Effector memory CD4-positive, alpha-beta T cell (primary cell): ENCODE results near the gene TFPI.

Experiments
- DNase-seq, 3 donors: peaks; one replicate each; pipeline ENCODE4 v3.0.0-alpha.2; 2020
- H3K27ac ChIP-seq: 2 replicates; pipeline ENCODE4 v1.7.0; 2013; ENCODE audit warnings: mild to moderate bottlenecking, low read length, moderate library complexity; ENCODE audit not compliant: insufficient read depth, poor library complexity, severe bottlenecking
- H3K27me3 ChIP-seq: replicated peaks from 2 replicates; pipeline ENCODE4 v1.7.0; 2013; ENCODE audit warnings: mild to moderate bottlenecking, low read length; ENCODE audit not compliant: insufficient read depth, control insufficient read depth, poor library complexity, severe bottlenecking
- H3K36me3 ChIP-seq: 2 replicates; pipeline ENCODE4 v1.7.0; 2013; ENCODE audit warnings: mild to moderate bottlenecking, low read length, moderate library complexity; ENCODE audit not compliant: control insufficient read depth, insufficient read depth
- H3K4me1 ChIP-seq: 2 replicates; pipeline ENCODE4 v1.7.0; 2013; ENCODE audit warnings: low read length, mild to moderate bottlenecking; ENCODE audit not compliant: control insufficient read depth, insufficient read depth, poor library complexity, severe bottlenecking
- H3K4me3 ChIP-seq: 2 replicates; pipeline ENCODE4 v1.7.0; 2013; ENCODE audit warnings: low read length, low read depth, mild to moderate bottlenecking; ENCODE audit not compliant: insufficient read depth, poor library complexity, severe bottlenecking
- H3K9me3 ChIP-seq: 2 replicates; pipeline ENCODE4 v1.7.0; 2013; ENCODE audit warnings: mild to moderate bottlenecking, low read length, moderate library complexity; ENCODE audit not compliant: control insufficient read depth

TFPI gene

DNA sequence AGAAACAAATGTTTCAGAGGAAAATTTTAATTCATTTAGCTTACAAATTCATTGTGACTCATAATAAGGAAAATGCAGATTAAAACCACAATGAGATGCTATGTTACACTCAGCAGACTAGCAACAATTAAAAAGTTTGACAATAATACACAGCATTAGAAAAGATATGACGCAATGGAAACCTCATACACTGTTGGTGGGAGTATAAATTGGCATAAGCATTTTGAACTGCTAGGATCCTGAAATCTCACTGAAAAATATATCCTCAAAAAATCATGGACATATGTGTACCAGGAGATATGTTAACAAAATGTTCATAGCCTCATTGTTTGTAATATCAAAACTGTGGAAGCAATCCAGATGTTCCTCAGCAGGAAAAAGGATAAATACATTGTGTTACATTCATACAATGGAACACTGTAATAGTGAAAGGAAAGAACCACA lies 119.9 kb downstream of the TFPI start:
- no peak for DNase-seq
- no peaks in the 10 kb centered on the region for H3K4me1 ChIP-seq
- no peaks in the 10 kb centered on the region for H3K27me3 ChIP-seq
- H3K27ac ChIP-seq: no peak overlapping the region
- H3K9me3 ChIP-seq: no peaks in the 10 kb centered on the region
- H3K4me3 ChIP-seq: no peak overlapping the region
- H3K36me3 ChIP-seq: no peaks in the 10 kb centered on the region

DNA sequence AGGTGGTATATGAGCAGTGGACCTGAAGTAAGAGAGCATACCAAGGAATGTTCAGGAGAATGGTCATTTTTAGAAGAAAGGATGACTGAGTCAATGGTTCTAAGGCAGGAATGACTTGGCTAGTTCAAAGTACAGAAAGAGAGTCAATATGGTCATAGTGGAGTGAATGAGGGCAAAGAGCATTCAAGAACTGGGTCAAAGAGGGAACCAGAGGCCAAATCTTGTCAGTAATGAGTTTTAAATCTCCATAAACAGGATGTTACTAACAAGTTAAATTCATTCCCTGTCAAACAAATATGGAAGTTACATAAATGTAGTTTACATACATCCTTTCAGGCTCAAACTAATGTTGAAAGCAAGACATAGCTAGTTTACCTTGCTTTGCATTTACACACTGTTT lies 122.3 kb downstream of the TFPI start:
- Histone ChIP-seq H3K36me3 (no peaks in the 10 kb centered on the region), H3K27me3 (no peaks in the 10 kb centered on the region), H3K4me1 (no peaks in the 10 kb centered on the region), H3K4me3 (no peak overlapping the region), H3K9me3 (no peaks in the 10 kb centered on the region), H3K27ac (no peak overlapping the region)
- no peak for DNase-seq

DNA sequence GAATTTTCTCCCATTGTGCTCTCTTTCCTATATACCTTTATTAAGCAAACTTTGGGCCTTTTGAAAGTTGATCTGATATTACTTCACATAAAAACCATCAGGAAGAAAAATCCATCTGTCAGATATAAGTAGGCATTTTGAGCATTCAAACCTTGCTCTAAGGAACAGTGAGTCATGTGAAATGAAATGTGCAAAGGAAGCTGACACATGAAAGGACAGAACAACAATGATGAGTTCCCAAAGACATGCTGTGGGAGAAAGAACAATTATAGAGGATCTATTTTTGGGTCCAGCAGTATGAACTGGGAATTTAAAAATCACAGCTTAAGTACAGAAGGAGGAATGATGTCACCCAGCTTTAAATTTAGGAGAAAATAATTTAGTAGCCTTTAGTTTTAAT lies 124.2 kb downstream of the TFPI start:
- DNase-seq: no peak
- Histone ChIP-seq H3K36me3 (no peaks in the 10 kb centered on the region), H3K27me3 (no peaks in the 10 kb centered on the region), H3K9me3 (no peaks in the 10 kb centered on the region), H3K4me3 (no peak overlapping the region), H3K27ac (no peak overlapping the region), H3K4me1 (no peaks in the 10 kb centered on the region)

DNA sequence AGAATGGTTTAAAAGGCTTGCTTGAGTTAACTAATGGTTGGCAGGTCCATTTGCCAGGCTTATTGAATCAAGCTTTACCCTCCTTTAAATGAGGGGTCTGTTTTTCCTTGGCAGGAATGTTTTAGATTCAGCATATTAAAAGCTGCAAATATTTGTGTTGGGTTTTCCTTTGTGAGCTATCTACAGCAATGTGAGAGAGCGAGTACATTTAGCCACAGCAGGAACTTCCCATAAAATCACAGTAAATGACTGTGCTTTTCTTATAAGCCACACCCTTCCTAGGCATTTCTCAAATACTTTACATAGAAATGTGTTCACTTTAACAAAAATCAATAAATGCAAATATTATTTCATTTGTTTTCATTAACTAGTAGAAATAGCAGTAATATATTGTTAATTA lies 130.1 kb downstream of the TFPI start:
- H3K36me3 ChIP-seq: no peaks in the 10 kb centered on the region
- no peak overlapping the region for H3K27ac ChIP-seq
- H3K27me3 ChIP-seq: no peaks in the 10 kb centered on the region
- DNase-seq: no peak
- H3K4me1 ChIP-seq: no peaks in the 10 kb centered on the region
- no peak overlapping the region for H3K4me3 ChIP-seq
- H3K9me3 ChIP-seq: no peaks in the 10 kb centered on the region

DNA sequence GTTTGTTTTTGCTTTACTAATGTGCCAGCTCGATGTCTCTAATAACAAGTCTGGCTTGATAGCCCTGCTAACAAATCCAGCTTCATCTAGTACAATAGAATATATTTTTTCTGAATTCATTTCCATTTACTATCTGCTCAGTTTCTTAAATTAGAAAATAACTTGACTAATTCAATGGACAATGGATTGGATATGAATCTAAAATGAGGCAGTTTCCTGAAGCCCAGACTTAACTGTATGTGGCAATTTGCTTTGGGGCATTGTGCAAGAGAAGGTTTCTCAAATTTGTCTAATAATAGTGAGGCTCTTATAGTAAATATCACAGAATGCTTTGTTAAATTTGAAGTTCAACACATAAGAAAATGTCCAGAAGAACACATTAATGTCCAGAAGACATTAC lies 132.0 kb downstream of the TFPI start:
- DNase-seq: no peak
- no peak overlapping the region for H3K27ac ChIP-seq
- no peaks in the 10 kb centered on the region for H3K36me3 ChIP-seq
- H3K27me3 ChIP-seq: no peaks in the 10 kb centered on the region
- H3K9me3 ChIP-seq: no peaks in the 10 kb centered on the region
- no peaks in the 10 kb centered on the region for H3K4me1 ChIP-seq
- H3K4me3 ChIP-seq: no peak overlapping the region

DNA sequence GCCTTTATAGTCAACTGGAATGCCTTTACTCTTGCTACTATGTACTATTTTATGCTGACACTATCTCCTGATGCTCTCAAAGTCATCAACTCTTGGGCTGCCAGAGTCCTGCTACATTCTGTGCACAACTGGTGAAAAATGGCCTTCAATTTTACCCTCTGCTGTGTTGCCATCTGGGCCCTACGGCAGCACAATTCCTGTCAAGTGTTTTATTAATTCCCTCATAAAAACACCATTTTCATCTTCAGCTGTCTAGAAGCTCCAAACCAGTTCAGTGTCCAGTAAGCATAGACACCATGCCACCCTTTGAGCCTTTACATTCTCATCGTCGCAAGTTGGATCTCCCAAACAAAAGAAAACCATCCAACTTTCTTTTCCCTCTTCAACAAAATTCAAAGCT lies 132.7 kb downstream of the TFPI start:
- no peaks in the 10 kb centered on the region for H3K9me3 ChIP-seq
- H3K27ac ChIP-seq: no peak overlapping the region
- H3K4me3 ChIP-seq: no peak overlapping the region
- no peaks in the 10 kb centered on the region for H3K4me1 ChIP-seq
- no peaks in the 10 kb centered on the region for H3K36me3 ChIP-seq
- DNase-seq: no peak
- H3K27me3 ChIP-seq: no peaks in the 10 kb centered on the region

DNA sequence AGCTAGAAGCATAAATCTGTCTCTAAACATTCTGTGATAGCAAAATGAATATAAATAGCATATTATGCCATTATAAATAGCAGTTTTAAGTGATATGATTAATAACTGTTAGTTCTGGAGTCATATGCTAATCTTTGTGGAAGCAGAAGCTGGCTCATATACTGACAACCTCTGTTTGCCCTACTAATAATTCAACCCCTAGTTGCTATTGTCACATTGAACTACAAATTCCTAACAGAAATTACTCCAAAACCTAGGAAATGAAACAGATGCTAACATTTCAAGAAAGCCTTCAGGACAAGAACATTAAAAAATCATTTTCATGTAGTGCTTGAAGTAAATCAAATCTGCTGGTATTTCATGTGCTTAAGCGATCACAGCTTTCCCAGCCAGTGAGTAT lies 134.4 kb downstream of the TFPI start:
- Histone ChIP-seq H3K27me3 (no peaks in the 10 kb centered on the region), H3K9me3 (no peaks in the 10 kb centered on the region), H3K36me3 (no peaks in the 10 kb centered on the region), H3K27ac (no peak overlapping the region), H3K4me1 (no peaks in the 10 kb centered on the region), H3K4me3 (no peak overlapping the region)
- DNase-seq: no peak

DNA sequence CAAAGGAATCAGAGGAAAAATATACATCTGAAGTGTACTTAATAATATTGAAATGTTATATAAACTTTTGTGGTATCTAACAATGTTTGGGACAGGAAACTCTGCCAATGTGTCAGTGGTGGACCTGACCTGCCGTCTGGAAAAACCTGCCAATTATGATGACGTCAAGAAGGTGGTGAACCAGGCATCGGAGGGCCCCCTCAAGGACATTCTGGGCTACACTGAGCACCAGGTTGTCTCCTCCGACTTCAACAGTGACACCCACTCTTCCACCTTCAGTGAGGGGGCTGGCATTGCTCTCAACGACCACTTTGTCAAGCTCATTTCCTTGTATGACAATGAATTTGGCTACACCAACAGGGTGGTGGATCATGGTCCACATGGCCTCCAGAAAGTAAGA lies 138.8 kb downstream of the TFPI start:
- DNase-seq: no peak
- no peak overlapping the region for H3K4me3 ChIP-seq
- H3K9me3 ChIP-seq: no peaks in the 10 kb centered on the region
- H3K4me1 ChIP-seq: no peaks in the 10 kb centered on the region
- H3K36me3 ChIP-seq: no peaks in the 10 kb centered on the region
- H3K27ac ChIP-seq: no peak overlapping the region
- no peaks in the 10 kb centered on the region for H3K27me3 ChIP-seq
